COR-L47 (cell line): ENCODE measurements around the gene SYK.
"Not testable (repeated sequence)": the region's sequence is repeated elsewhere in the genome, so short reads cannot be mapped to it uniquely, and the experiment has no call there.

Source experiments
- DNase-seq: peaks from one replicate; lab custom pipeline; 2025; lab: John Stamatoyannopoulos, UW

Gene SYK

GRCh38 chr9:90795871-90796317 is 5.7 kb upstream of the SYK start:
- DNase-seq: no peak

DNA sequence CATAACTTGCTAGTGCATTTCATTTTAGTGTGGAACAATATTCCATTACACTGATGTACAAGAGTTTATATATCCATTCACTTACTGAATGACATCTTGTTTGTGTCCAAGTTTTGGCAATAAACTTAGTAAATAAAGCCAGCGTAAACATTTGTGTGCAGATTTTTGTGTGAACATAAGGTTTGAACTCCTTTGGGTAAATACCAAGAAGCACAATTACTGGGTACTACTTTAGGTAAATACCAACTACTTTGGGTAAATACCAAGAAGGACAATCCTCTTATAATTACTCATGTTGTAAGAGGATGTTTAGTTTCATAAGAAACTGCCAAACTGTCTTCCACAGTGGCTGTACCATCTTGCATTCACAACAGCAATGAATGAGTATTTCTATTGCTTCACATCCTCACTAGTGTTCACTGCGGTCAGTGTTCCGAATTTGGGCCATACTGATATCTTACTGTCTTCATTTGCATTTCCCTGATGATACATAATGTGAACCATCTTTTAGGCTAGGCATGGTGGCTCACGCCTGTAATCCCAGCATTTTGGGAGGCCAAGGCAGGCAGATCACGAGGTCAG is 2.3 kb upstream of the SYK start:
- DNase-seq: no peak

GRCh38 chr9:90801973-90802322 is 329 bp downstream of the SYK start:
- peak; percentile 21 for DNase-seq

DNA sequence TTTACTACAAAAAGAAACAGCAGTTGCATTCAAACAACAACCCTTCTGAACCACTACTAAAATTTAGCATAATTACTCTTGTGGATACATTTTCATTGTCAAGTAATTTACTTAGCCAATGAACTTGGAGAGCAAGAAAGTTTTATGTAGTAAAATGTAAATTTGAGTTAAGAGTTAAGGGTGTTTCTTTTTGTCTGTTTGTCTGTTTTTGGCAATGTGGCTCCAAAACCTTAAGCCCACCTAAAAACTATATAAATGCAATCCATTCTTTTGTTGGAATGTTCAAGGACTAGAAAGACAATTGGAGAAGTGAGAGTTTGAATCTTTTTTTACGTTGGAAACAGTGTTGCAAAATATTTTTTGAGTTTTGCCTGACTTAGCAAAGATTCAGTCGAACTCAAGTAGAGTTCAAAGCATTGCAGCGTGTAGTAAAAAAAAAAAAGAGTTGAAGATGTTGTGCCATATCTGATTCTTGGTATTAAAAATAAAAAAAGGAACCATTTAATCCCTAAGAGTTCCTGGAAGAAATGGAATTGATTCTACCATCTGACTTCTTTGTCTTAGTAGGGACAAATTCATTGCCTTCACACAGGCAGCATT is 867 bp downstream of the SYK start:
- no peak for DNase-seq

- no peak for DNase-seq
These were observed 2.4 kb downstream of the SYK start for GRCh38 chr9:90803860-90804593.

- peak; percentile 58 for DNase-seq
These were observed 3.7 kb downstream of the SYK start for GRCh38 chr9:90805006-90805996.

- DNase-seq: no peak
These were observed 5.4 kb downstream of the SYK start for GRCh38 chr9:90807006-90807405.

DNA sequence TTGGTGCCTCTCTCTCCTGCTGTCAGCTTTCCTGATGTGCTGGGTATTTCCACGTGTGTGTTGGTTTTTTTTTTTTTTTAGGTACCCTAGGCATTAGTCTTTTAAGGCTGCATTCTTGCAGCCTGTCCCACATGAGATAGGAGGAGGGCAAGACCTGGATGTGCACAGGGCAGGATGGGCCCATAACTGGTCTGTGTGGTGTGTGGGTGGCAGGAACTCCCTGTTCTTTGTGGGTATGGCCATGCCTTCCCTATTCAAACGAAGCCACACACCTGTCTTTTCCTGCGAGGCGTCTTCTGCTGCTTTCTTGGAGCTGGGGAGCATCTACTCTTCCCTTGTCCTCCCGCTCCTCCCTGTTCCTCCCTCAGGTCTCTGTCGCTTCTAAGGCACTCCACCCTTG is 6.8 kb downstream of the SYK start:
- DNase-seq: no peak

DNA sequence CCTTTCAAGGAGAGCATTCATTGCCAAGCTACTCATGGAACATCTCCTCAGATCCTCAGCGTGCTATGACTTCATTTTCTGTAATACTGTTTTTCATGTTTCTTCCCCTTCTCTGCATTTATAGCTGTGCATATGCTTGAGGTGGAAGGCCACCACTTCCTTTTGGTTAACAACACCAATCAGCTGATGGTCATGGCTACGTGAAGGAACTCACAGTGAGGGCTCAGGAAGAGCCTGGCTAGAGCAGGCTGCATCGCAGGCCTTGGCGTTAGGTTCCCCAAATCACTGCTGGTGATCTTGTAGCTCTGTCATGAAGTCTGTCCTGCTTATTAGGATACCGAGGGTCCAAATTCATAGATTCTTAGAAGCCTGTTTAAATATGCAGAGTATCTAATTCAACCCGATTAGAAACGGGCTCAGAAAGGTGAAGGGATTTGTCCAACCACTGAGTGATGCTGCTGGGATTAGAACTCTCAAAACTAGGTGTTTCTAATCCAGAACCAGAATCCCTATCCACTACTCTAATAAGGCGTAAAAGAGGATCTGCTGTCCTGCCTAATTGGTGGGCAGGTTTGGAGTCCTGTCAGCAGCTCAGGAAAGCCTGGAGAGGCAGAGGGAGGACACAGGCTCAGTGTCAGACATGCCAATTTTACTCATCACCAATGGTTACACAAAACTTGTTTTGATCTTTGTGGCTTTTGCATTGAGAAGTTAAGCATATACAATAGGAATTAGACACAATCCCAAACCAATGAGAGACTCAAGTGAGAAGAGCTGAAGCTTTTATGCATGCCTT is 7.5 kb downstream of the SYK start:
- no peak for DNase-seq

GRCh38 chr9:90810691-90811090 is 9.1 kb downstream of the SYK start:
- no peak for DNase-seq

- DNase-seq: no peak
These were observed 11.4 kb downstream of the SYK start for GRCh38 chr9:90813046-90813445.

DNA sequence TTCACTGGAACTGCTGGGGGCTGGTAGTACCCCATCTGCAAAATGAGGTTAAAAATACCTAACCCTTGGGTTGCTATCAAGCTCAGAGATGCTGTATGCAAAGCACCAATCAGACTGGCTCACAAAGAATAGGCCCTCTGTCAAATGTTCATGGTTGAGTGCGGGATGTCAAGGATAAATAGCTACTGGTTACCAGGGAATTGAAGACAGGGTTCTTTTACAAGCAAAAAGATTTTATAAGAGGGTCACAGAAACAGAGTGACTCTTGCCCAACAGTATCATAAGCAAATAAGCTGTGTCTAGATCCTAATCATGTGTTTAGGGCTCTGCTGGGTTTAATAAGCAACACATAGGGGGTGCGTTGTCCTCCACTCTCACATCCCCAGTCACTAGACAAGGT is 11.9 kb downstream of the SYK start:
- no peak for DNase-seq

DNA sequence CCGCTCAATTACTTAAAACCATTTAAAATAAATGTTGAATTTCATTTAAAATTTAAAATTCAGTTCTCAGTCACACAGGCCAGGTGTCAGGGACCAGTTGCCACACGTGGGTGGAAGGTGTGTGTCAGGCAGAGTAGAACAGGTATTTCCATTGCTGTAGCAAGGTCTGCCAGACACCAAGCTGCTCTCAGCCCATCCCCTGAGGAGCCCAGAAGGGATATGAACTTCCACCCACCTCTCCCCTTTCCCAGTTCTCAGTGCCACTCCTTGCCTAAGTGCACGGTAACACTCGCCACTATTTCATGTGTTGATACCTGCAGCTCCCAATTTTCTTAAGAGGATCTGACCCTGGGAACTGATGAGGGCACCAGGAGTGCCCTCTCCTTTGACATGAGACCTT is 12.7 kb downstream of the SYK start:
- DNase-seq: no peak

DNA sequence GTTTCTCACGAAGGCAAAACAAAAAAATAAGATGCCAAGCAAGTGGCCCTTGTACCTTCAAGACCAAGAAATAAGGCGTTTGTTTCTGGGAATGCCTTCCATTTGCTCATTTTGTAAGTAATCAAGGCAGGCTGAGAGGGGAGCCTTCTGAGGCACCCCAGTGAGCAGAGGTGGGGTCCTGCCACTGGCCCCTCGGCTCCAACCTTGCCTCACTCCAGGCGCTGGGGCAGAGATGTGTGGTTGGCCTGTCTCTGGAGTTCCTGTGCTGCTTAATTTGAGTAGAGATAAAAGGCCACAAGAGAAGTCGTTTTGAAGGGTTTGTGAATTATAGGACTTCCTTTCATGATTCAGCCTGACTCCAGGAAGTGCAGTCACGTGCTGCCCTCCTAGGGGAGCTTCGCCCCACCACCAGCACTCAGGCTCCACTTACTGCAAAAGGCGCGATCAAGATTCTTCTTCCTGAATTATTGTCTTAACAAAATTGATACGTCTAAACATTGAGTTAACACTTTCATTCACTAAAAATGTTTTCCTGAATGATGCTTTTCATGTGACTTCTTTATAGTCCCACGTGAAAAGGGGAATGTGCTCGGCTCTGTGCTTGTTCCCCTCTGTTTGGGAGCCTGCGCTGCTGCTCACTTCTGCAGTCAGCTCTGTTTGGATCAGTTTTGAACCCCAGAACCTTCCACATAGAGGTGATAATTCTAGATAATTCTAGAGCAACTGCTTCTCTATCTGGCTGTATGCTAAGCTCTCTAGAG is 13.7 kb downstream of the SYK start:
- DNase-seq: no peak

DNA sequence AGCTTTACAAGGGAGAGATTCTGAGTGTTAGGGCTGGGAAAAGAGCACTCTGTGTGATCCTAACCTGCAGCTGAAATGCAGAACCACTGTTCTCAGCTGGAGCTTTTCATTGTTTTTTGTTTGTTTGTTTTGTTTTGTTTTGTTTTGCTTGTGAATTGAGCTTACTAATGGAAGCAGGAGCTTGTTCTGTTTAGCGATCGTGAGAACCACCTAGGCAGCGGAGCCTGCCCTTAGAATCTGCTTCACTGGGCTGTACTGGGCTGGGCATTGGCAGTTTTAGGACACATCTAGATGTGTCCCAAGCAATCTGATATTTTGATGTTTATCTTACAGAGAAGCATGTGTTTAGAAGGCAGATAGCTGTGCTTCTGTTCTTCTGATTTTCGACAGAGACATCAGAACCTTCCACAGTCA is 14.3 kb downstream of the SYK start:
- DNase-seq: no peak

DNA sequence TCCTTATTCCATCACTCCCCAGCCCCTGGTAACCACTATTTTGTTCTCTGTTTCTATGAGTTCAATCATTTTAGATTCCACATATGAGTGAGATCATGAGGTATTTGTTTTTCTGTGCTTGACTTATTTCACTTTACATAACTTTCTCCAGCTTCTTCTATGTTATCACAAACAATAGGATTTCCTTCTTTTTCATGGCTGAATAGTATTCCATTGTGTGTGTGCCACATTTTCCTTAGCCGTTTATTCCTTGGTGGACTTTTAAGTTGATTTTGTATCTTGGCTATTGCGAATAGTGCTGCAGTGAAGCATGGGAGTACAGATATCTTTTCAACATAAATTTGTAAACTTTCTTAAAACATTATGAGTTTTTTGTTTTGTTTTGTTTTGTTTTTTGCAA is 15.1 kb downstream of the SYK start:
- no peak for DNase-seq

- DNase-seq: no peak
These were observed 16.7 kb downstream of the SYK start for GRCh38 chr9:90818279-90818678.

GRCh38 chr9:90820406-90820805 is 18.8 kb downstream of the SYK start:
- not testable (repeated sequence) for DNase-seq

DNA sequence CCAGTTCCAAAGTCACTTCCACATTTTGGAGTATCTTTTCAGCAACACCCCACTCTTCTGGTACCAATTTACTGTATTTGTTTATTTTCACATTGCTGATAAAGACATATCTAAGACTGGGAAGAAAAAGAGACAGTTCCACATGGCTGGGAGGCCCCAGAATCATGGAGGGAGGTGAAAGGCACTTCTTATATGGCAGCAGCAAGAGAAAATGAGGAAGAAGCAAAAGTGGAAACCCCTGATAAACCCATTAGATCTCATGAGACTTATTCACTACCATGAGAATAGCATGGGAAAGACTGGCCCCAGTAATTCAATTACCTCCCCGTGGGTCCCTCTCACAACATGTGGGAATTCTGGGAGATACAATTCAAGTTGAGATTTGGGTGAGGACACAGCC is 19.6 kb downstream of the SYK start:
- DNase-seq: not testable (repeated sequence)

- no peak for DNase-seq
These were observed 20.1 kb downstream of the SYK start for GRCh38 chr9:90821697-90822096.

DNA sequence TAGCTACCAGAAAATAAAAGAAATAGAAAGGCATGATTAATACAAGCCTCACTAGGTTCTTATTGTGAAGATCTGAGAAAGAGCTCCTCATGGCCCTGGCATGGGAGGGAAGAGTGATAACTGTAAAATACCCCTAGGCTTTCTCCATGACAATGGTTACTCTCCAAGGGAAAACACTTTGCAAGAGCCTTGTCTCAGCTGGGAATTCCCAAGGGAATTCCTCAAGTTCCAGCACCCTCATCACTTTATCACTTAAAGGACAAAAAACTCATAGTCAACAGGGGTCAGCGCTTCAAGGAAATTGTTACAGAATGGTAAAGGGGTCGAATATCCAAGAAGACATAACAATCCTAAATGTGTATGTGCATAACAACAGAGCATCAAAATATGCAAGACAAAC is 21.2 kb downstream of the SYK start:
- no peak for DNase-seq
